OCI-LY7 (cell line): ENCODE measurements around the gene COL6A5. TPM values are rescaled to one million over a fixed set of nuclear protein-coding genes. Genes with fewer than 3 reads are reported as not detected.

Source experiments
- BruUV-seq: library from RNA; stranded (reverse); fragments of 400-500 nt; replicated peaks from 2 replicates; lab custom pipeline; 2021; lab: Mats Ljungman, UMichigan
- CTCF ChIA-PET: fragments of 300-600 bp; sonication (Branson Sonifier 250); formaldehyde crosslinking; loops from one replicate; lab custom pipeline; 2022; ENCODE audit warnings: antibody characterized with exemption; ENCODE audit not compliant: unreplicated experiment; lab: Charles Lee
- POLR2A ChIA-PET: fragments of 300-600 bp; sonication (Branson Sonifier 250); formaldehyde crosslinking; loops from one replicate; lab custom pipeline; 2022; ENCODE audit warnings: antibody characterized with exemption; lab: Charles Lee
- DNase-seq: peaks from one replicate; pipeline ENCODE4 v3.0.0-alpha.2; 2015; ENCODE audit warnings: low spot score
- H2AFZ ChIP-seq: fragments of 200-600 bp; sonication (generic), shearing (Covaris generic); 2 replicates; pipeline ENCODE4 v1.6.1; 2014; ENCODE audit warnings: mild to moderate bottlenecking, antibody characterized with exemption, low read length, moderate library complexity
- H3K27ac ChIP-seq: fragments of 200-600 bp; sonication (generic); 2 replicates; pipeline ENCODE4 v1.5.1; 2014; ENCODE audit warnings: mixed run types, low read depth, mild to moderate bottlenecking, moderate library complexity, low read length, inconsistent platforms; ENCODE audit not compliant: poor library complexity, severe bottlenecking
- H3K36me3 ChIP-seq: fragments of 200-600 bp; sonication (generic); 2 replicates; pipeline ENCODE4 v1.6.1; 2014; ENCODE audit warnings: mild to moderate bottlenecking, antibody characterized with exemption, low read length, moderate library complexity, mixed read lengths; ENCODE audit not compliant: insufficient read depth
- H3K4me1 ChIP-seq: fragments of 200-600 bp; sonication (generic); 2 replicates; pipeline ENCODE4 v1.5.1; 2014; ENCODE audit warnings: mild to moderate bottlenecking, low read length; ENCODE audit not compliant: insufficient read depth, poor library complexity, severe bottlenecking
- H3K4me2 ChIP-seq: fragments of 200-600 bp; sonication (generic); 2 replicates; pipeline ENCODE4 v1.6.1; 2014; ENCODE audit warnings: mild to moderate bottlenecking, low read length
- H3K4me3 ChIP-seq: fragments of 200-600 bp; sonication (generic); 2 replicates; pipeline ENCODE4 v1.5.1; 2014; ENCODE audit warnings: mild to moderate bottlenecking, low read depth, low read length; ENCODE audit not compliant: poor library complexity, severe bottlenecking
- H3K79me2 ChIP-seq: fragments of 200-600 bp; sonication (generic); 2 replicates; pipeline ENCODE4 v1.6.1; 2016; ENCODE audit warnings: low read depth, mild to moderate bottlenecking, low read length, moderate library complexity, mixed read lengths; ENCODE audit not compliant: insufficient read depth
- H3K9me2 ChIP-seq: fragments of 200-600 bp; sonication (generic); 2 replicates; pipeline ENCODE4 v1.6.1; 2016; ENCODE audit warnings: mild to moderate bottlenecking, low read length, mixed read lengths; ENCODE audit not compliant: insufficient read depth
- H3K9me3 ChIP-seq: fragments of 200-600 bp; sonication (generic); 2 replicates; pipeline ENCODE4 v1.6.1; 2014; ENCODE audit warnings: mild to moderate bottlenecking, mixed run types, low read length, mixed read lengths
- H4K20me1 ChIP-seq: fragments of 200-600 bp; sonication (generic); 2 replicates; pipeline ENCODE4 v1.6.1; 2014; ENCODE audit warnings: mild to moderate bottlenecking, antibody characterized with exemption, low read length, moderate library complexity, mixed read lengths; ENCODE audit not compliant: insufficient read depth
- EZH2phosphoT487 ChIP-seq: fragments of 200-600 bp; sonication (generic); IDR thresholded peaks from 2 replicates; pipeline ENCODE4 v1.6.1; 2018; ENCODE audit warnings: low read depth, borderline replicate concordance, mild to moderate bottlenecking, mixed run types, antibody characterized with exemption, low read length, moderate library complexity, mixed read lengths
- intact Hi-C: fragments of 100-400 bp; cut with micrococcal nuclease; formaldehyde crosslinking; loops from one replicate; pipeline ENCODE4 v1.10.0; 2022; ENCODE audit not compliant: unreplicated experiment
- total RNA-seq, 2 experiments: library from RNA; depleted of rRNA in 1 of 2; stranded (reverse); fragments of >200 nt in 1 of 2; shearing (Covaris generic) in 1 of 2; gene quantifications; 2 replicates each; pipeline ENCODE4 v1.2.3, GENCODE V29; 2014 to 2022
- TF ChIP-seq, protein P1 (sequence below): fragments of 200-600 bp; sonication (generic); conservative IDR thresholded peaks from 2 replicates; pipeline ENCODE4 v1.5.1; 2014; ENCODE audit warnings: mild to moderate bottlenecking, antibody characterized with exemption, low read length, moderate library complexity, mixed read lengths

COL6A5 gene
- total RNA-seq, 2 experiments from 2014 or later = not detected

DNA sequence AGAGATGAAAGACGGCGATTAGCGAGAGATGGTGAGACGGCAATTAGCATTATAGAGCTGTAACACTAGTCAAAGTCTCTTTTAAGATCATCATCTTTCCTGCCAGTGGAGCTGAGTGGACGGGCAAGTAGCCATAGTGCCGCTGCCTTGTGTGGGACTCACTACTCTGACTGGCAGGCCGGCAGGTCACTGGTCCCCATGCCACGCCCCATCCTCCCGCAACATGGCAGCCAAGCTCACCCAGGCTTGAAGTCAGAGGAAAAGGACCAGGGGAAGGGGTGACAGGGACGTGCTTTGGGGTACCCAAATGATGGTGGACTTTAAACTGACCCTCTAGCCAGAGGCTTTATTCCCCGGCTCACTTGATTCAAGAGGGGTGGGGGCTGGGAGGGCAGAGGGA, 44.6 kb upstream of the COL6A5 start:
- H3K79me2 ChIP-seq = no peaks in the 10 kb centered on the region
- no peaks in the 10 kb centered on the region for H3K4me1 ChIP-seq
- H3K36me3 ChIP-seq = no peaks in the 10 kb centered on the region
- H3K4me2 ChIP-seq = no peak overlapping the region
- BruUV-seq = no TSS peak
- no peak overlapping the region for H3K4me3 ChIP-seq
- no peaks in the 10 kb centered on the region for H4K20me1 ChIP-seq
- POLR2A ChIA-PET = no interaction called here
- no peaks in the 10 kb centered on the region for H3K9me3 ChIP-seq
- no peak for DNase-seq
- H2AFZ ChIP-seq = no peak overlapping the region
- no peak overlapping the region for H3K27ac ChIP-seq
- TF ChIP-seq, protein P1, sequence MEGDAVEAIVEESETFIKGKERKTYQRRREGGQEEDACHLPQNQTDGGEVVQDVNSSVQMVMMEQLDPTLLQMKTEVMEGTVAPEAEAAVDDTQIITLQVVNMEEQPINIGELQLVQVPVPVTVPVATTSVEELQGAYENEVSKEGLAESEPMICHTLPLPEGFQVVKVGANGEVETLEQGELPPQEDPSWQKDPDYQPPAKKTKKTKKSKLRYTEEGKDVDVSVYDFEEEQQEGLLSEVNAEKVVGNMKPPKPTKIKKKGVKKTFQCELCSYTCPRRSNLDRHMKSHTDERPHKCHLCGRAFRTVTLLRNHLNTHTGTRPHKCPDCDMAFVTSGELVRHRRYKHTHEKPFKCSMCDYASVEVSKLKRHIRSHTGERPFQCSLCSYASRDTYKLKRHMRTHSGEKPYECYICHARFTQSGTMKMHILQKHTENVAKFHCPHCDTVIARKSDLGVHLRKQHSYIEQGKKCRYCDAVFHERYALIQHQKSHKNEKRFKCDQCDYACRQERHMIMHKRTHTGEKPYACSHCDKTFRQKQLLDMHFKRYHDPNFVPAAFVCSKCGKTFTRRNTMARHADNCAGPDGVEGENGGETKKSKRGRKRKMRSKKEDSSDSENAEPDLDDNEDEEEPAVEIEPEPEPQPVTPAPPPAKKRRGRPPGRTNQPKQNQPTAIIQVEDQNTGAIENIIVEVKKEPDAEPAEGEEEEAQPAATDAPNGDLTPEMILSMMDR = no peak
- TF ChIP-seq EZH2phosphoT487 = no peak
- H3K9me2 ChIP-seq = no peaks in the 10 kb centered on the region
- CTCF ChIA-PET = no interaction called here
- intact Hi-C loops = no loop called here

DNA sequence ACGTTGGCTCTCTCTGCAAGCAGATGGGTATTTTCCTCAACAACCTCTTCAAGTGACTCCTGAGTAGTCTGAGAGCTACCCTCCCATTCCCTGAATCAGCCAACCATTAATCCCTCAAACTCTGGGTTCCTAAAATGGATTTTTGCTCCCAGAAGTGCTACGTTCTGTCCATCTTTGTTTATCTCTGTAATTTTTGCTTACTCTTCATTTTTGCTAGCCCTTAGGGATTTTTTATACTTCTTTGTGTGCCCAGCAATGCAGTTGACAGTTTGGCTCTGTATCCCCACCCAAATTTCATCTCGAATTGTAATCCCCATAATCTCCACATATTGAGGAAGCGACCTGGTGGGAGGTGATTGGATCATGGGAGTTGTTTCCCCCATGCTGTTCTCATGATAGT, 35.4 kb upstream of the COL6A5 start:
- no peak for DNase-seq
- Histone ChIP-seq H3K79me2 (no peaks in the 10 kb centered on the region), H3K4me1 (no peaks in the 10 kb centered on the region), H3K4me2 (no peak overlapping the region), H3K9me2 (no peaks in the 10 kb centered on the region), H2AFZ (no peak overlapping the region), H3K9me3 (no peaks in the 10 kb centered on the region), H3K4me3 (no peak overlapping the region), H3K36me3 (no peaks in the 10 kb centered on the region), H3K27ac (no peak overlapping the region), H4K20me1 (no peaks in the 10 kb centered on the region)
- intact Hi-C loops = no loop called here
- ChIA-PET POLR2A (no interaction called here), CTCF (no interaction called here)
- no TSS peak for BruUV-seq
- no peak for TF ChIP-seq EZH2phosphoT487
- TF ChIP-seq, protein P1 = no peak

DNA sequence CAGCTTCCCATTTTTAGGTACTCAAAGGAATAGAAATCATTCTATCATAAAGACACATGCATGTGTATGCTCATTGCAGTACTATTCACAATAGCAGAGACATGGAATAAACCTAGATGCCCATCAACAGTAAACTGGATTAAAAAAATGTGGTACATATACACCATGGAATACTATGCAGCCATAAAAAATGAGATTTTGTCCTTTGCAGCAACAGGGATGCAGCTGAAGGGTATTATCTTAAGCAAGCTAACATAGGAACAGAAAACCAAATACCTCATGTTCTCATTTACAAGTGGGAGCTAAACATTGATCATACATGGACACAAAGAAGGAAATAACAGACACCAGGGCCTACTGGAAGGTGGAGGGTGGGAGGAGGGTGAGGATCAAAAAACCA, 33.1 kb upstream of the COL6A5 start:
- Histone ChIP-seq H3K4me1 (no peaks in the 10 kb centered on the region), H3K9me2 (no peaks in the 10 kb centered on the region), H3K27ac (no peak overlapping the region), H3K4me3 (no peak overlapping the region), H4K20me1 (no peaks in the 10 kb centered on the region), H3K79me2 (no peaks in the 10 kb centered on the region), H3K36me3 (no peaks in the 10 kb centered on the region), H3K4me2 (no peak overlapping the region), H3K9me3 (no peaks in the 10 kb centered on the region), H2AFZ (no peak overlapping the region)
- no TSS peak for BruUV-seq
- no peak for DNase-seq
- POLR2A ChIA-PET = interaction anchor here (0.6 to 2.2 kb wide), 2 partner anchors 11 to 243 kb away, joined by 3 to 4 read pairs; no protein-coding TSS in a partner anchor
- CTCF ChIA-PET = no interaction called here
- TF ChIP-seq, protein P1 = no peak
- no peak for TF ChIP-seq EZH2phosphoT487
- intact Hi-C loops = no loop called here
